Activated CD8-positive, alpha-beta memory T cell treated with anti-CD3 and anti-CD28 coated beads, Interleukin-2, amount 10 ng/mL, durations not matched to agents 7 days and 5 days (primary cell): Measurements from ENCODE around the gene MORN3. TPM values are rescaled to one million over a fixed set of nuclear protein-coding genes. Genes with fewer than 3 reads are reported as not detected.

Experiments used
- ATAC-seq: fragments of 150-1000 bp; cut with Tn5 transposase; one replicate; pipeline ENCODE4 v1.10.0; 2021; ENCODE audit warnings: moderate library complexity
- CTCF ChIA-PET: fragments of 350-600 bp; sonication (Branson Sonifier 250); formaldehyde crosslinking; loops from one replicate; lab custom pipeline; 2021; ENCODE audit warnings: antibody characterized with exemption; lab: Charles Lee
- DNase-seq: peaks from one replicate; pipeline ENCODE4 v3.0.0-alpha.2; 2020
- H3K27ac Mint-ChIP-seq: one replicate; pipeline ENCODE4 v1.8.0; 2021; ENCODE audit warnings: mild to moderate bottlenecking, mixed read lengths
- H3K27me3 Mint-ChIP-seq: one replicate; pipeline ENCODE4 v1.8.0; 2021; ENCODE audit warnings: mixed read lengths
- H3K36me3 Mint-ChIP-seq: one replicate; pipeline ENCODE4 v1.8.0; 2021; ENCODE audit warnings: mild to moderate bottlenecking, mixed read lengths
- H3K4me1 Mint-ChIP-seq: one replicate; pipeline ENCODE4 v1.8.0; 2021; ENCODE audit warnings: mixed read lengths
- H3K4me3 Mint-ChIP-seq: one replicate; pipeline ENCODE4 v1.8.0; 2021; ENCODE audit warnings: mild to moderate bottlenecking, moderate library complexity, mixed read lengths
- H3K9me3 Mint-ChIP-seq: one replicate; pipeline ENCODE4 v1.8.0; 2022; ENCODE audit warnings: low read depth, mixed read lengths
- total RNA-seq, 2 experiments: library from RNA; stranded (reverse); gene quantifications; one replicate each; pipeline ENCODE4 v1.2.3, GENCODE V29; 2021

The MORN3 gene
- total RNA-seq, 2 experiments from 2014 or later = 0.54 to 1.2 TPM

DNA sequence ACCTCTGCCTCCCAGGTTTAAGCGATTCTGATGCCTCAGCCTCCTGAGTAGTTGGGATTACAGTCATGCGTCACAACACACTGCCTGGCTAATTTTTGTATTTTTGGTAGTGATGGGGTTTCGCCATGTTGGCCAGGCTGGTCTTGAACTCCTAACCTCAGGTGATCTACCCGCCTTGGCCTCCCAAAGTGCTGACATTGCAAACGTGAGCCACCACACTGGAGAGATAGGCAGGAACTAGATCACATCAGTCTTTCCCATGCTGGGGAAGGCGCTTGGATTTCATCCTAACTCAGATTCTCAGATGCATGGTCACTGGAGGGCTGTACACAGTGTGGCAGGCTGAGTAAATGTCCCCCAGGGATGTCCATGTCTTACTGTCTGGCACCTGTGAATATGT, 61.2 kb downstream of the MORN3 start:
- peaks cover 2% of the 10 kb centered on the region for H3K4me1 Mint-ChIP-seq
- no peak overlapping the region for H3K27ac Mint-ChIP-seq
- H3K9me3 Mint-ChIP-seq = no peaks in the 10 kb centered on the region
- no peaks in the 10 kb centered on the region for H3K36me3 Mint-ChIP-seq
- no peak overlapping the region for H3K4me3 Mint-ChIP-seq
- ATAC-seq (no peak), DNase-seq (no peak)
- no peaks in the 10 kb centered on the region for H3K27me3 Mint-ChIP-seq
- CTCF ChIA-PET = no interaction called here

DNA sequence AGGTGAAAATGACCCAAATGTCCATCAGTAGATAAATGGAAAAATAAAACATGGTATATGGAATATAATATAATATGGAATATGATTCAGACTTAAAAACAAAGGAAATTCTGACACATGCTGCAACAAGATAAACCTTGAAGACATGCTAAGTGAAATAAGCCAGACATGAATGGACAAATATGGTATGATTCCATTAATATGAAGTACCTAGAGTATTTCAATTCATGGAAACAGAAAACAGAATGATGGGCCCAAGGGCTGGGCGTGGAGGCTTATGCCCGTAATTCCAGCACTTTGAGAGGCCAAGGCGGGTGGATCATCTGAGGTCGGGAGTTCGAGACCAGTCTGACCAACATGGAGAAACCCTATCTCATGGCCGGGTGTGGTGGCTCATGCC, 65.9 kb downstream of the MORN3 start:
- ATAC-seq = no peak
- CTCF ChIA-PET = no interaction called here
- Mint-ChIP-seq H3K9me3 (no peaks in the 10 kb centered on the region), H3K27me3 (no peaks in the 10 kb centered on the region), H3K4me3 (no peak overlapping the region), H3K4me1 (no peaks in the 10 kb centered on the region), H3K27ac (no peak overlapping the region), H3K36me3 (no peaks in the 10 kb centered on the region)
- no peak for DNase-seq

DNA sequence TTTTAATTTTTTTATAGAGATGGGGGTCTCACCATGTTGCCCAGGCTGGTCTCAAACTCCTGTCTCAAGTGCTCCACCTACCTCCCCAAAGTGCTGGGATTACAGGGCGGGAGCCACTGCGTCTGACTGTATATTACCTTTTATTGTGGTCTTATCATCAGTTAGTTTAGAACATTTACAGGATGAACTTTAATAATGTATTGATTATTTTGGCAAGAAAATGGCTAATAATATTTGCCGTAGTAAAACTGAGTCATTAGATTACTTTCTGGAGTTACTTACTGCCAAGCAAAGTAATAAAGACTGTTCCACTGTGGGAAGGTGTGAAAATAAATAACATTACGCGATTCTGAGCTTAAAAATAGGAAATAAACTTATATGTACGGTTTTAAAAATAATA, 66.7 kb downstream of the MORN3 start:
- Mint-ChIP-seq H3K27ac (no peak overlapping the region), H3K36me3 (no peaks in the 10 kb centered on the region), H3K4me3 (no peak overlapping the region), H3K4me1 (no peaks in the 10 kb centered on the region), H3K27me3 (no peaks in the 10 kb centered on the region), H3K9me3 (no peaks in the 10 kb centered on the region)
- CTCF ChIA-PET = no interaction called here
- ATAC-seq (no peak), DNase-seq (no peak)

DNA sequence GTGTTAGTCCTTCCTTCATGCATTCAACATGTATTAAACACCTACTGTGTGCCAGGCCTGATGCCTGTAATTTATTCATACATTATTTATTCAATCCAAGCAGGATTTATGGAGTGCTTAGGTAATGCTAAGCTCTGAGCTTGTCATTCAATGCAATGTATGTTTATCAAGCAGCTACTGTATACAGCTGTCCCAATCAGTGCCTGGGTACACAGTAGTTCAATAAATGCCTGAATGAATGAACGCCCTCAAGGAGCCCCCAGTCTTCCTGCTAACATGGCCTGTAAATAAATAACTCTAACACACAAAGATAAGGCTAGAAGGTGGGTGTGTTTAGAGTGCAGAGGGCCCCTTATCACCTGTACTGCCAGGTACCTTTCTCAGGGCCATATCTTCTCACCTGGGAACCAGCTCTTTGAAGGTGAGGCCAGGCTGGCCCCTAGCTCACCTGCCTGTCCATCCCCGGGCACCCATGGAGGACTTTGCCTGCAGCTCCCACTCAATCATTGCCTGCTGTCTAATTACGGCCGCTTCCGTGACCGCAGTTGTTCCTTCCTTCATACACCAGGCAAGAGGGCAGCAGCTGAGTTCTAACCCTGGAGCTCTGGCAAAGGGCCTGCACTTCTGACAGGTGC, 68.6 kb downstream of the MORN3 start:
- no peaks in the 10 kb centered on the region for H3K4me1 Mint-ChIP-seq
- H3K4me3 Mint-ChIP-seq = no peak overlapping the region
- CTCF ChIA-PET = interaction anchor here (0.8 to 1.4 kb wide), 3 partner anchors 17 to 179 kb away, joined by 3 to 4 read pairs (median 3); no protein-coding TSS in a partner anchor
- no peaks in the 10 kb centered on the region for H3K36me3 Mint-ChIP-seq
- ATAC-seq (no peak), DNase-seq (no peak)
- H3K9me3 Mint-ChIP-seq = no peaks in the 10 kb centered on the region
- no peaks in the 10 kb centered on the region for H3K27me3 Mint-ChIP-seq
- no peak overlapping the region for H3K27ac Mint-ChIP-seq

Other genes starting within 250 kb of the MORN3 start
- gene KDM2B, start 88.6 kb downstream of the MORN3 start, total RNA-seq = 10 to 100 TPM; 63.8 to 64.8 TPM
- gene ORAI1, start 43.1 kb downstream of the MORN3 start, total RNA-seq = 10 to 100 TPM; 53.7 to 61.1 TPM
- 10 to 100 TPM in 1 of 2 experiments, 1 to 10 TPM in 1; 8.8 to 11.0 TPM for gene TMEM120B, start 43.1 kb upstream of the MORN3 start, total RNA-seq
- gene RHOF, start 124.0 kb upstream of the MORN3 start, total RNA-seq = 100 to 1,000 TPM; 114 to 137 TPM
- gene SETD1B, start 134.4 kb upstream of the MORN3 start, total RNA-seq = 10 to 100 TPM; 33.7 to 35.9 TPM
- gene HPD, start 189.2 kb upstream of the MORN3 start, total RNA-seq = not detected
- gene PSMD9, start 219.1 kb upstream of the MORN3 start, total RNA-seq = 10 to 100 TPM; 61.9 to 63.5 TPM
- under 1 TPM; 0.21 to 0.35 TPM for gene CFAP251, start 248.9 kb upstream of the MORN3 start, total RNA-seq